Measurements from ENCODE around the gene GTSF1L.

GTSF1L gene

GRCh38 chr20:43681991-43682410 is 44.8 kb downstream of the GTSF1L start:
- peaks cover 22% of the 10 kb centered on the region for H3K36me3 Mint-ChIP-seq (ENCODE audit: low read depth)
- H3K4me1 Mint-ChIP-seq = peaks cover 18% of the 10 kb centered on the region
- H3K4me3 Mint-ChIP-seq = no peak overlapping the region
- DNase-seq = no peak
- no peak for TF ChIP-seq CTCF (IDR thresholded peaks at IDR 0.05)
- no peaks in the 10 kb centered on the region for H3K27me3 Mint-ChIP-seq (ENCODE audit: low read depth, poor library complexity)
- H3K9me3 Mint-ChIP-seq = no peaks in the 10 kb centered on the region
- H3K27ac Mint-ChIP-seq = no peak overlapping the region

- DNase-seq = no peak
- Mint-ChIP-seq H3K4me3 (no peak overlapping the region), H3K4me1 (peaks cover 18% of the 10 kb centered on the region), H3K36me3 (ENCODE audit: low read depth) (peaks cover 23% of the 10 kb centered on the region), H3K9me3 (no peaks in the 10 kb centered on the region), H3K27ac (peak overlapping the region; percentile 85), H3K27me3 (ENCODE audit: low read depth, poor library complexity) (no peaks in the 10 kb centered on the region)
- no peak for TF ChIP-seq CTCF (IDR thresholded peaks at IDR 0.05)
Measured at GRCh38 chr20:43681468-43681942, 45.3 kb downstream of the GTSF1L start.

GRCh38 chr20:43680981-43681380 is 45.8 kb downstream of the GTSF1L start:
- no peaks in the 10 kb centered on the region for H3K27me3 Mint-ChIP-seq (ENCODE audit: low read depth, poor library complexity)
- DNase-seq = no peak
- peak overlapping the region; percentile 3 for H3K27ac Mint-ChIP-seq
- no peak overlapping the region for H3K4me3 Mint-ChIP-seq
- no peaks in the 10 kb centered on the region for H3K9me3 Mint-ChIP-seq
- no peak for TF ChIP-seq CTCF (IDR thresholded peaks at IDR 0.05)
- H3K4me1 Mint-ChIP-seq = peaks cover 18% of the 10 kb centered on the region
- peaks cover 25% of the 10 kb centered on the region for H3K36me3 Mint-ChIP-seq (ENCODE audit: low read depth)

- Mint-ChIP-seq H3K27ac (no peak overlapping the region), H3K4me3 (no peak overlapping the region), H3K36me3 (ENCODE audit: low read depth) (peaks cover 43% of the 10 kb centered on the region), H3K9me3 (no peaks in the 10 kb centered on the region), H3K27me3 (ENCODE audit: low read depth, poor library complexity) (peaks cover 5% of the 10 kb centered on the region), H3K4me1 (peaks cover 14% of the 10 kb centered on the region)
- DNase-seq = no peak
- no peak for TF ChIP-seq CTCF (IDR thresholded peaks at IDR 0.05)
Measured at GRCh38 chr20:43676368-43676767, 50.4 kb downstream of the GTSF1L start.

All from nephron progenitor cell (in vitro differentiated cells).